Neural cell (in vitro differentiated cells): ENCODE measurements around the gene PPIP5K1. TPM values are rescaled to one million over a fixed set of nuclear protein-coding genes. Genes with fewer than 3 reads are reported as not detected.

Source experiments
- H2AFZ ChIP-seq: fragments of 200-600, 300-800 bp; sonication (generic), shearing (Covaris generic); 2 replicates; pipeline ENCODE4 v1.6.0; 2014; ENCODE audit warnings: low read depth, mild to moderate bottlenecking, antibody characterized with exemption, low read length, moderate library complexity
- H3F3A ChIP-seq: fragments of 200-600 bp; shearing (Covaris generic); 2 replicates; pipeline ENCODE4 v1.6.1; 2016; ENCODE audit warnings: mild to moderate bottlenecking, moderate library complexity, mixed read lengths, antibody characterized with exemption, low read length; ENCODE audit not compliant: insufficient read depth, poor library complexity, severe bottlenecking
- H3K27ac ChIP-seq: fragments of 200-600, 300-800 bp; sonication (generic), shearing (Covaris generic); 2 replicates; pipeline ENCODE4 v1.5.1; 2014; ENCODE audit warnings: mild to moderate bottlenecking, low read length, moderate library complexity
- H3K27me3 ChIP-seq: fragments of 300-800, 200-600 bp; sonication (generic), shearing (Covaris generic); 2 replicates; pipeline ENCODE4 v1.6.0; 2014; ENCODE audit warnings: mild to moderate bottlenecking, low read depth, low read length, moderate library complexity; ENCODE audit not compliant: insufficient read depth
- H3K36me3 ChIP-seq: fragments of 300-800, 200-600 bp; sonication (generic), shearing (Covaris generic); 2 replicates; pipeline ENCODE4 v1.5.1; 2014; ENCODE audit warnings: mild to moderate bottlenecking, antibody characterized with exemption, low read length, moderate library complexity; ENCODE audit not compliant: insufficient read depth
- H3K4me2 ChIP-seq: fragments of 300-800, 200-600 bp; sonication (generic), shearing (Covaris generic); 2 replicates; pipeline ENCODE4 v1.6.0; 2014; ENCODE audit warnings: mild to moderate bottlenecking, low read length
- H3K4me3 ChIP-seq: fragments of 300-800, 200-600 bp; sonication (generic), shearing (Covaris generic); 2 replicates; pipeline ENCODE4 v1.5.1; 2014; ENCODE audit warnings: mild to moderate bottlenecking, low read length, moderate library complexity
- H3K79me2 ChIP-seq: fragments of 200-600 bp; shearing (Covaris generic); replicated peaks from 2 replicates; pipeline ENCODE4 v1.6.0; 2014; ENCODE audit warnings: mild to moderate bottlenecking, low read length, moderate library complexity; ENCODE audit not compliant: insufficient read depth
- H3K9ac ChIP-seq: fragments of 300-800, 200-600 bp; sonication (generic), shearing (Covaris generic); 2 replicates; pipeline ENCODE4 v1.6.1; 2016; ENCODE audit warnings: mild to moderate bottlenecking, low read length, mixed read lengths
- H3K9me2 ChIP-seq: fragments of 200-600 bp; shearing (Covaris generic); 2 replicates; pipeline ENCODE4 v1.6.1; 2016; ENCODE audit warnings: mild to moderate bottlenecking, low read length, mixed read lengths; ENCODE audit not compliant: insufficient read depth
- H3K9me3 ChIP-seq: fragments of 200-600, 300-800 bp; sonication (generic), shearing (Covaris generic); 2 replicates; pipeline ENCODE4 v1.6.1; 2016; ENCODE audit warnings: mild to moderate bottlenecking, mixed run types, low read length, moderate library complexity, mixed read lengths
- H4K20me1 ChIP-seq: fragments of 200-600 bp; shearing (Covaris generic); 2 replicates; pipeline ENCODE4 v1.6.1; 2016; ENCODE audit warnings: mild to moderate bottlenecking, mixed run types; ENCODE audit not compliant: insufficient read depth
- CTCF ChIP-seq: fragments of 450-650 bp; IDR thresholded peaks from 2 replicates; pipeline ENCODE4 v1.5.1; 2014; ENCODE audit warnings: antibody characterized with exemption, mild to moderate bottlenecking, moderate library complexity; ENCODE audit not compliant: poor library complexity, severe bottlenecking
- EP300 ChIP-seq: fragments of 450-650 bp; conservative IDR thresholded peaks from 2 replicates; pipeline ENCODE4 v1.6.1; 2014; ENCODE audit warnings: antibody characterized with exemption, mild to moderate bottlenecking, moderate library complexity; ENCODE audit not compliant: poor library complexity, severe bottlenecking
- EZH2 ChIP-seq: fragments of 200-600, 300-800 bp; shearing (Covaris generic), sonication (generic); IDR thresholded peaks from 2 replicates; pipeline ENCODE4 v1.6.1; 2014; ENCODE audit warnings: antibody characterized with exemption, low read length, borderline replicate concordance, mild to moderate bottlenecking; ENCODE audit not compliant: insufficient read depth, poor library complexity, severe bottlenecking
- MXI1 ChIP-seq: fragments of 450-650 bp; conservative IDR thresholded peaks from 2 replicates; pipeline ENCODE4 v1.6.1; 2014; ENCODE audit warnings: antibody characterized with exemption, mild to moderate bottlenecking; ENCODE audit not compliant: poor library complexity, severe bottlenecking
- POLR2AphosphoS5 ChIP-seq: IDR thresholded peaks from 2 replicates; pipeline ENCODE4 v1.6.1; 2012
- RAD21 ChIP-seq: fragments of 450-650 bp; conservative IDR thresholded peaks from 2 replicates; pipeline ENCODE4 v1.6.1; 2014; ENCODE audit warnings: antibody characterized with exemption, mild to moderate bottlenecking, moderate library complexity
- REST ChIP-seq: IDR thresholded peaks from 2 replicates; pipeline ENCODE4 v1.6.1; 2012; ENCODE audit warnings: borderline replicate concordance
- SMC3 ChIP-seq: fragments of 450-650 bp; conservative IDR thresholded peaks from 2 replicates; pipeline ENCODE4 v1.6.1; 2014; ENCODE audit warnings: antibody characterized with exemption, mild to moderate bottlenecking, moderate library complexity; ENCODE audit not compliant: poor library complexity
- TAF1 ChIP-seq: IDR thresholded peaks from 2 replicates; pipeline ENCODE4 v1.6.1; 2012; ENCODE audit warnings: low read depth
- polyA plus RNA-seq: library from polyadenylated mRNA; depleted of rRNA; stranded (reverse); fragments of >200 nt; gene quantifications from 2 replicates; pipeline ENCODE4 v1.2.3, GENCODE V29; 2014

Gene PPIP5K1
- polyA plus RNA-seq, 1 donor from 2014 or later = 29.6 TPM

GRCh38 chr15:43509660-43510199, 80.3 kb downstream of the PPIP5K1 start:
- Histone ChIP-seq H3K4me3 (peak overlapping the region; percentile 84), H3K27ac (peak overlapping the region; percentile 100), H3K9ac (peak overlapping the region; percentile 92), H3K9me3 (no peaks in the 10 kb centered on the region), H3K27me3 (no peaks in the 10 kb centered on the region), H3K9me2 (no peaks in the 10 kb centered on the region), H2AFZ (no peak overlapping the region), H4K20me1 (no peaks in the 10 kb centered on the region), H3K79me2 (peaks cover 20% of the 10 kb centered on the region), H3F3A (peaks cover 13% of the 10 kb centered on the region), H3K36me3 (no peaks in the 10 kb centered on the region), H3K4me2 (peak overlapping the region; percentile 99)
- no peak for TF ChIP-seq REST

- Histone ChIP-seq H3K9ac (peak overlapping the region; percentile 92), H3K79me2 (peaks cover 14% of the 10 kb centered on the region), H3K9me2 (no peaks in the 10 kb centered on the region), H3K27me3 (no peaks in the 10 kb centered on the region), H2AFZ (peak overlapping the region; percentile 35), H3F3A (peaks cover 13% of the 10 kb centered on the region), H3K4me2 (peak overlapping the region; percentile 99), H4K20me1 (no peaks in the 10 kb centered on the region), H3K4me3 (peak overlapping the region; percentile 84), H3K9me3 (no peaks in the 10 kb centered on the region), H3K27ac (peak overlapping the region; percentile 100), H3K36me3 (no peaks in the 10 kb centered on the region)
- TF ChIP-seq MXI1 (no peak), REST (peak; percentile 38)
Measured at GRCh38 chr15:43508991-43509659, 80.9 kb downstream of the PPIP5K1 start.

GRCh38 chr15:43508421-43508820, 81.6 kb downstream of the PPIP5K1 start:
- Histone ChIP-seq H2AFZ (peak overlapping the region; percentile 35), H3K79me2 (peaks cover 7% of the 10 kb centered on the region), H3K27ac (peak overlapping the region; percentile 100), H3K9ac (peak overlapping the region; percentile 92), H3K36me3 (no peaks in the 10 kb centered on the region), H3K4me2 (peak overlapping the region; percentile 37), H3K27me3 (no peaks in the 10 kb centered on the region), H3K9me3 (no peaks in the 10 kb centered on the region), H3K4me3 (peak overlapping the region; percentile 84), H4K20me1 (no peaks in the 10 kb centered on the region), H3F3A (peaks cover 13% of the 10 kb centered on the region), H3K9me2 (no peaks in the 10 kb centered on the region)
- no peak for TF ChIP-seq REST
- TF ChIP-seq EZH2 = no peak
- no peak for TF ChIP-seq EP300
- TF ChIP-seq CTCF = no peak
- no peak for TF ChIP-seq TAF1
- no peak for TF ChIP-seq RAD21
- no peak for TF ChIP-seq SMC3
- TF ChIP-seq POLR2AphosphoS5 = no peak
